Measurements from ENCODE around the gene CDC42BPB.

Gene CDC42BPB

GRCh38 chr14:103070263-103070885 lies 13.0 kb upstream of the CDC42BPB start:
- H3K9ac ChIP-seq: no peak overlapping the region
- no peak for TF ChIP-seq Cebpa-rat (IDR thresholded peaks at IDR 0.05)
- H3K27ac ChIP-seq: no peak overlapping the region
- no peaks in the 10 kb centered on the region for H3K36me3 ChIP-seq
- H3K9me3 ChIP-seq (replicated peaks in 1 of 11): no peaks in the 10 kb centered on the region
- 0 out of 22 replicates have a peak, but pooled peaks cover 0 to 7% (median 0%) of the 10 kb centered on the region in 11 experiments for H4K20me1 ChIP-seq
- no peaks in the 10 kb centered on the region for H3K27me3 ChIP-seq
- no peak overlapping the region for H3K4me3 ChIP-seq
- no peak overlapping the region for H3K4me2 ChIP-seq
- H3K4me1 ChIP-seq: peaks cover 5 to 57% (median 19%) of the 10 kb centered on the region in 10 experiments; a peak in 18 of 20 replicates

- Histone ChIP-seq H4K20me1 (0 out of 22 replicates have a peak, but pooled peaks cover 0 to 7% (median 0%) of the 10 kb centered on the region in 11 experiments), H3K27me3 (no peaks in the 10 kb centered on the region), H3K36me3 (no peaks in the 10 kb centered on the region), H3K27ac (no peak overlapping the region), H3K9me3 (replicated peaks in 1 of 11) (no peaks in the 10 kb centered on the region), H3K4me3 (no peak overlapping the region), H3K4me1 (peaks cover 0 to 39% (median 1%) of the 10 kb centered on the region in 10 experiments; a peak in 11 of 20 replicates), H3K9ac (no peak overlapping the region), H3K4me2 (peak overlapping the region in 3 of 11 experiments; percentile 37 to 58 (median 51); a peak in 3 of 22 replicates)
- TF ChIP-seq Cebpa-rat (IDR thresholded peaks at IDR 0.05): no peak
Observed at GRCh38 chr14:103068351-103069073, 11.2 kb upstream of the CDC42BPB start.

GRCh38 chr14:103067231-103067954 lies 10.0 kb upstream of the CDC42BPB start:
- Histone ChIP-seq H3K4me3 (no peak overlapping the region), H3K36me3 (no peaks in the 10 kb centered on the region), H3K27me3 (no peaks in the 10 kb centered on the region), H4K20me1 (no peaks in the 10 kb centered on the region), H3K4me2 (peak overlapping the region in 4 of 11 experiments; percentile 7 to 58 (median 44); a peak in 6 of 22 replicates), H3K4me1 (peaks cover 0 to 35% (median 0%) of the 10 kb centered on the region in 10 experiments; a peak in 7 of 20 replicates), H3K9ac (peak overlapping the region in 1 of 11 experiments; percentile 31; a peak in 1 of 22 replicates), H3K9me3 (replicated peaks in 1 of 11) (no peaks in the 10 kb centered on the region), H3K27ac (0 out of 22 replicates have a peak overlapping the region, but pooled peaks of 1 of the 11 experiments have one; percentile 25)
- no peak for TF ChIP-seq Cebpa-rat (IDR thresholded peaks at IDR 0.05)

GRCh38 chr14:103066399-103066798 lies 9.1 kb upstream of the CDC42BPB start:
- Histone ChIP-seq H4K20me1 (no peaks in the 10 kb centered on the region), H3K9ac (no peak overlapping the region), H3K4me1 (peaks cover 0 to 29% (median 0%) of the 10 kb centered on the region in 10 experiments; a peak in 6 of 20 replicates), H3K4me3 (no peak overlapping the region), H3K27ac (no peak overlapping the region), H3K36me3 (no peaks in the 10 kb centered on the region), H3K9me3 (replicated peaks in 1 of 11) (no peaks in the 10 kb centered on the region), H3K27me3 (no peaks in the 10 kb centered on the region), H3K4me2 (no peak overlapping the region)
- TF ChIP-seq Cebpa-rat (IDR thresholded peaks at IDR 0.05): no peak

GRCh38 chr14:103065861-103066260 lies 8.5 kb upstream of the CDC42BPB start:
- H3K36me3 ChIP-seq: no peaks in the 10 kb centered on the region
- H3K27me3 ChIP-seq: no peaks in the 10 kb centered on the region
- H3K9me3 ChIP-seq (replicated peaks in 1 of 11): no peaks in the 10 kb centered on the region
- peaks cover 0 to 23% (median 0%) of the 10 kb centered on the region in 10 experiments; a peak in 6 of 20 replicates for H3K4me1 ChIP-seq
- no peak overlapping the region for H3K27ac ChIP-seq
- H3K4me2 ChIP-seq: no peak overlapping the region
- H3K9ac ChIP-seq: no peak overlapping the region
- TF ChIP-seq Cebpa-rat (IDR thresholded peaks at IDR 0.05): no peak
- no peaks in the 10 kb centered on the region for H4K20me1 ChIP-seq
- H3K4me3 ChIP-seq: no peak overlapping the region

GRCh38 chr14:103064978-103065377 lies 7.6 kb upstream of the CDC42BPB start:
- no peak overlapping the region for H3K27ac ChIP-seq

GRCh38 chr14:103064436-103064835 lies 7.1 kb upstream of the CDC42BPB start:
- H4K20me1 ChIP-seq: no peaks in the 10 kb centered on the region
- no peaks in the 10 kb centered on the region for H3K36me3 ChIP-seq
- H3K4me1 ChIP-seq: peaks cover 0 to 23% (median 0%) of the 10 kb centered on the region in 10 experiments; a peak in 6 of 20 replicates
- no peaks in the 10 kb centered on the region for H3K9me3 ChIP-seq (replicated peaks in 1 of 11)
- no peak overlapping the region for H3K9ac ChIP-seq
- H3K27me3 ChIP-seq: no peaks in the 10 kb centered on the region
- no peak overlapping the region for H3K4me3 ChIP-seq
- H3K27ac ChIP-seq: no peak overlapping the region
- no peak for TF ChIP-seq Cebpa-rat (IDR thresholded peaks at IDR 0.05)
- H3K4me2 ChIP-seq: no peak overlapping the region

More at GRCh38 chr14:103064978-103065377, 7.6 kb upstream of the CDC42BPB start:
- Histone ChIP-seq H3K4me2 (no peak overlapping the region), H3K4me3 (no peak overlapping the region), H3K36me3 (no peaks in the 10 kb centered on the region), H3K27me3 (no peaks in the 10 kb centered on the region), H3K4me1 (peaks cover 0 to 23% (median 0%) of the 10 kb centered on the region in 10 experiments; a peak in 6 of 20 replicates), H3K9me3 (replicated peaks in 1 of 11) (no peaks in the 10 kb centered on the region), H4K20me1 (no peaks in the 10 kb centered on the region), H3K9ac (no peak overlapping the region)
- no peak for TF ChIP-seq Cebpa-rat (IDR thresholded peaks at IDR 0.05)

- no peak overlapping the region for H3K27ac ChIP-seq
Observed at GRCh38 chr14:103061482-103061976, 4.2 kb upstream of the CDC42BPB start.

More at GRCh38 chr14:103061482-103061976, 4.2 kb upstream of the CDC42BPB start:
- Histone ChIP-seq H3K9ac (no peak overlapping the region), H3K4me3 (no peak overlapping the region), H3K36me3 (no peaks in the 10 kb centered on the region), H3K9me3 (replicated peaks in 1 of 11) (no peaks in the 10 kb centered on the region), H3K4me1 (peaks cover 0 to 10% (median 5%) of the 10 kb centered on the region in 10 experiments; a peak in 11 of 20 replicates), H3K4me2 (no peak overlapping the region), H4K20me1 (no peaks in the 10 kb centered on the region), H3K27me3 (peaks cover 17 to 26% (median 22%) of the 10 kb centered on the region in 11 experiments)
- TF ChIP-seq Cebpa-rat (IDR thresholded peaks at IDR 0.05): no peak
